22Rv1 (cell line): ENCODE data around the gene CCDC146.

Experiments
- CTCF ChIP-seq: fragments of 450-650 bp; IDR thresholded peaks from 2 replicates; pipeline ENCODE4 v1.5.1; 2017; ENCODE audit warnings: mild to moderate bottlenecking
- ZFX ChIP-seq: fragments of 450-650 bp; IDR thresholded peaks from 2 replicates; pipeline ENCODE4 v1.6.1; 2017; ENCODE audit warnings: antibody characterized with exemption, borderline replicate concordance

GRCh38 chr7:77245015-77245755, 122.8 kb downstream of the CCDC146 start:
- TF ChIP-seq CTCF: no peak
- TF ChIP-seq ZFX: no peak
